ENCODE results near the gene ABCC11.

GRCh38 chr16:48121276-48121675 lies 126.1 kb downstream of the ABCC11 start:
- no peak for TF ChIP-seq EZH2 (IDR thresholded peaks at IDR 0.05; ENCODE audit: insufficient read depth, poor library complexity, severe bottlenecking)
- no peak for TF ChIP-seq EZH2phosphoT487 (IDR thresholded peaks at IDR 0.05; ENCODE audit: insufficient read depth, low read depth)
